Smooth muscle cell (in vitro differentiated cells): ENCODE measurements around the gene ASB13. TPM values are rescaled to one million over a fixed set of nuclear protein-coding genes. Genes with fewer than 3 reads are reported as not detected.
A peak's percentile ranks its signal among the peaks of the same experiment; 100 is the strongest.

Experiments used
- DNase-seq: peaks from one replicate; lab custom pipeline; 2025; ENCODE audit not compliant: unreplicated experiment; lab: John Stamatoyannopoulos, UW
- H2AFZ ChIP-seq: fragments of 200-600 bp; sonication (generic); 2 replicates; pipeline ENCODE4 v1.6.0; 2016; ENCODE audit warnings: antibody characterized with exemption, low read depth, mild to moderate bottlenecking
- H3F3A ChIP-seq: fragments of 200-600 bp; sonication (generic); 2 replicates; pipeline ENCODE4 v1.6.0; 2017; ENCODE audit warnings: antibody characterized with exemption, low read depth
- H3K27ac ChIP-seq: fragments of 200-600 bp; sonication (generic); 2 replicates; pipeline ENCODE4 v1.5.1; 2016; ENCODE audit warnings: low read depth, mild to moderate bottlenecking
- H3K27me3 ChIP-seq: fragments of 200-600 bp; sonication (generic); 2 replicates; pipeline ENCODE4 v1.6.1; 2016; ENCODE audit warnings: low read depth, mild to moderate bottlenecking
- H3K36me3 ChIP-seq: fragments of 200-600 bp; sonication (generic); 2 replicates; pipeline ENCODE4 v1.5.1; 2016; ENCODE audit warnings: low read depth
- H3K4me1 ChIP-seq: fragments of 200-600 bp; sonication (generic); 2 replicates; pipeline ENCODE4 v1.5.1; 2016; ENCODE audit warnings: low read depth
- H3K4me2 ChIP-seq: fragments of 200-600 bp; sonication (generic); 2 replicates; pipeline ENCODE4 v1.6.0; 2016; ENCODE audit warnings: mild to moderate bottlenecking
- H3K4me3 ChIP-seq: fragments of 200-600 bp; sonication (generic); 2 replicates; pipeline ENCODE4 v1.5.1; 2016; ENCODE audit warnings: mild to moderate bottlenecking
- H3K79me2 ChIP-seq: fragments of 200-600 bp; sonication (generic); 2 replicates; pipeline ENCODE4 v1.6.0; 2016; ENCODE audit warnings: low read depth, mild to moderate bottlenecking
- H3K9ac ChIP-seq: fragments of 200-600 bp; sonication (generic); 2 replicates; pipeline ENCODE4 v1.6.0; 2016; ENCODE audit warnings: low read depth
- H3K9me3 ChIP-seq: fragments of 200-600 bp; sonication (generic); replicated peaks from 2 replicates; pipeline ENCODE4 v1.5.1; 2016; ENCODE audit warnings: low read depth
- H4K20me1 ChIP-seq: fragments of 200-600 bp; sonication (generic); 2 replicates; pipeline ENCODE4 v1.6.0; 2016; ENCODE audit warnings: low read depth
- CTCF ChIP-seq: fragments of 200-600 bp; sonication (generic); IDR thresholded peaks from 2 replicates; pipeline ENCODE4 v1.5.1; 2017; ENCODE audit warnings: borderline replicate concordance, mild to moderate bottlenecking, antibody characterized with exemption; ENCODE audit not compliant: insufficient read depth, poor library complexity, severe bottlenecking
- WGBS: methylation state at CpG from one replicate; pipeline ENCODE4 v1.1.7; 2016; ENCODE audit warnings: low lambda C conversion rate; 5-methylcytosine and 5-hydroxymethylcytosine counted together
- polyA plus RNA-seq: library from polyadenylated mRNA; unstranded; fragments of >200 nt; fragmentation: Nextera tagmentation; extraction: Ambion mirVana; gene quantifications from 2 replicates; pipeline ENCODE4 v1.2.1, GENCODE V29; 2016
- total RNA-seq: library from RNA; depleted of rRNA; stranded (reverse); fragments of >200 nt; gene quantifications from 2 replicates; pipeline ENCODE4 v1.2.3, GENCODE V29; 2014

The ASB13 gene
- total and polyA plus RNA-seq, 2 experiments from 2014 or later: 12.6 to 34.7 TPM

GRCh38 chr10:5669604-5670003, 3.2 kb upstream of the ASB13 start:
- no peak overlapping the region for H2AFZ ChIP-seq
- no peaks in the 10 kb centered on the region for H3K4me1 ChIP-seq
- no peak overlapping the region for H3K9ac ChIP-seq
- H3K27ac ChIP-seq: no peak overlapping the region
- H3F3A ChIP-seq: no peaks in the 10 kb centered on the region
- no peaks in the 10 kb centered on the region for H3K36me3 ChIP-seq
- H3K79me2 ChIP-seq: peaks cover 16% of the 10 kb centered on the region
- no peak overlapping the region for H3K4me3 ChIP-seq
- no peaks in the 10 kb centered on the region for H3K9me3 ChIP-seq
- WGBS: 86% methylated on average over 1 of the region's 1 CpG
- no peaks in the 10 kb centered on the region for H4K20me1 ChIP-seq
- H3K4me2 ChIP-seq: no peak overlapping the region
- TF ChIP-seq CTCF: no peak
- H3K27me3 ChIP-seq: no peaks in the 10 kb centered on the region
- no peak for DNase-seq

GRCh38 chr10:5668429-5668828, 2.0 kb upstream of the ASB13 start:
- Histone ChIP-seq H3F3A (no peaks in the 10 kb centered on the region), H3K36me3 (no peaks in the 10 kb centered on the region), H3K27me3 (no peaks in the 10 kb centered on the region), H3K4me3 (no peak overlapping the region), H3K9ac (no peak overlapping the region), H3K4me1 (peaks cover 11% of the 10 kb centered on the region), H4K20me1 (peaks cover 1% of the 10 kb centered on the region), H3K9me3 (no peaks in the 10 kb centered on the region), H3K27ac (no peak overlapping the region), H3K79me2 (peaks cover 22% of the 10 kb centered on the region), H2AFZ (no peak overlapping the region), H3K4me2 (no peak overlapping the region)
- 83% methylated on average over 4 of the region's 4 CpGs for WGBS
- no peak for TF ChIP-seq CTCF
- no peak for DNase-seq

- H3K4me1 ChIP-seq: peaks cover 16% of the 10 kb centered on the region
- H3K4me2 ChIP-seq: peak overlapping the region; percentile 94
- H3K27ac ChIP-seq: no peak overlapping the region
- no peaks in the 10 kb centered on the region for H3K9me3 ChIP-seq
- no peaks in the 10 kb centered on the region for H3K27me3 ChIP-seq
- WGBS: 65% methylated on average over 15 of the region's 15 CpGs
- no peak overlapping the region for H3K9ac ChIP-seq
- peaks cover 4% of the 10 kb centered on the region for H4K20me1 ChIP-seq
- no peak for TF ChIP-seq CTCF
- peaks cover 29% of the 10 kb centered on the region for H3K79me2 ChIP-seq
- peak overlapping the region; percentile 78 for H3K4me3 ChIP-seq
- no peaks in the 10 kb centered on the region for H3F3A ChIP-seq
- peak overlapping the region; percentile 23 for H2AFZ ChIP-seq
- DNase-seq: no peak
- H3K36me3 ChIP-seq: no peaks in the 10 kb centered on the region
These were observed 641 bp upstream of the ASB13 start for GRCh38 chr10:5666841-5667630.
